Right renal pelvis (tissue), 4 donors: Measurements from ENCODE around the gene SF3B2. TPM values are rescaled to one million over a fixed set of nuclear protein-coding genes. Genes with fewer than 3 reads are reported as not detected.
"Not testable (repeated sequence)": the region's sequence is repeated elsewhere in the genome, so short reads cannot be mapped to it uniquely, and the experiment has no call there.

Source experiments
- DNase-seq, 4 donors: peaks; one replicate each; pipeline ENCODE4 v3.0.0-alpha.2; 2013; ENCODE audit warnings: low read depth in 4 of 4, low spot score in 3 of 4, missing footprints in 1 of 4
- polyA plus RNA-seq, 4 donors: library from polyadenylated mRNA; unstranded; fragments of 120-200 nt; gene quantifications; one replicate each; pipeline ENCODE4 v1.2.1, GENCODE V29; 2013; ENCODE audit not compliant: insufficient read length in 4 of 4

SF3B2 gene
- 100 to 1,000 TPM; 227 to 235 (median 230) TPM for polyA plus RNA-seq

GRCh38 chr11:66051766-66052663 is at the start of gene SF3B2:
TSS of gene SF3B2 (plus strand) at chr11:66052364. CDS start at chr11:66052385, 21 bp downstream.
- peak; percentile 91 to 97 (median 95) for DNase-seq

GRCh38 chr11:66002648-66003225 is 49.4 kb upstream of the SF3B2 start:
- DNase-seq = no peak

GRCh38 chr11:66003291-66003690 is 48.9 kb upstream of the SF3B2 start:
- DNase-seq = no peak

DNA sequence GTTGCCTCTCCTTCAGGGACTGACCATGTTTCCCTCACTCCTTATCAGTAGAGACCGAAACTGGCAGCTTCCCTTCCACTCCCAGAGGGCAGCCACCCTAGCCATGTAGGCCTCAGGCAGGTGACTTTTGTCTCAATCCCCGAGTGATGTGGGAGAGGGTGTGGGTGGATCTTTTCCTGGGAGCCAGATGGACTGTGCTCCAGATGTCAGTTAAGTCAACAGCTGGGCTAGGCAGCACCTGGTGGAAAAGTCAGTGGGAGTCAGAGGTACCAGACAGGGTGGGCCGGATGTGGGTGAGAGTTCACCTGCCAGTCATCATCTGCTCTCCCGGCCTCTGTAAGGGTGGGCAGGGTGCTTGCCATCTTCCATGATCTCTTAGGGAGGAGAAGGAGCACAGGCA is 48.0 kb upstream of the SF3B2 start:
- no peak for DNase-seq

DNA sequence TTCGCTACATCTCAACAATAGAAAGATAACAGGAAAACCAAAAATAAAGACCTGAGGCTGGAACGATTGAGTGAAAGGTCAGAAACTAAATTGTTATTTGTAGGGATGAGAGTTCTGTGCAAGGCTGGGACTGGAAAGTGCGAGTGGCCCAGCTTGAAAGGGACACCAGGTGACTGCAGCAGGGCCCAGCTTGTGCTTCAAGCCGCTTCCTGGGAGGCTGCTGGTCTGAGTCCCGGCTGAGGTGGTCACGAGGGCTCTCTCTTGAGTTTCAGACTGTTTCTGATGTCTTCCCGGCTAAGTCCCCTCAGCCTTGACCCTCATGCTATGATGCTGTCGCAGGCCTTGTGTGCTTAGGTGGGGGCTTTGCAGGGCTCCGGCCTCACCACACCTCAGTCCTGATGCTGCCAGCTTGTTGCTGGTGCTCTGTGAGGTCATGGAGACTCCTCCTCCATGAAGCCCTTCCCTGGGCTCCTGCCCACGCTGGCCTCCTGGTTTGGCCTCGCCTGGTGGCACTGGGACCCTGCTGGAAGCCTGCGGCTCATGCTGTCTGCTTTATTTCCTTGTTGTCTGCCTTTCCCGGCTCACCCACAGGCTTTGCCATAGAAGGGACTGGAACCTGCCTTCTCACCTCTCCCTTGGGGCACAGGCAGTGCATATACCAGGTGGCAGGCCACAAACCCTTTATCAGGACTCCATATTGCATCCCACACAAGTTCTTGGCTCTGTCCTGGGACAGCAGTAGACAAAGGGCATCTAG is 45.9 kb upstream of the SF3B2 start:
- DNase-seq = no peak

- DNase-seq = no peak
Measured at GRCh38 chr11:66006891-66007176, 45.3 kb upstream of the SF3B2 start.

DNA sequence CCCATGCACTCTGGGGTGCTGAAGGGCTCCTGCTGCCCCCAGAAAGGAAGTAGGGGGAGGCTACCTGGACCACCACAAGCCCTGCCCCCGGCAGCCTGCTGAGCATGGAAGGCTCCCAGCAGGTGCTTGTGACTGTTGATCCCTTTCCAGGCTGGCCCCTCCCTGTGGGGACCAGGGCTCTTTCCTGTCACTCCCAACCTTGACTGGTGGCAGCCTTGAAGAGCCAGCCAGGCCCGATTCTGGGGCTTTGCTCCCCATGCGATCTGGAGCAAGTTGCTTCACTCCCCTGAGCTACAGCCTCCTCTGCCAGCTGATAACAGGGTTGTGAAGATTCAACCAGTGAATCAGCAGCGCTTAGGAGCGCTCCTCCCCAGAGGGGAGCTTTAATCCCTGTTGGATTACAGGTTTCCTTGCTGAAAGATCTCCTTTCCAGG is 44.9 kb upstream of the SF3B2 start:
- no peak for DNase-seq

GRCh38 chr11:66008095-66008467 is 44.1 kb upstream of the SF3B2 start:
- no peak for DNase-seq

- no peak for DNase-seq
Measured at GRCh38 chr11:66008468-66009101, 43.6 kb upstream of the SF3B2 start.

- DNase-seq = not testable (repeated sequence)
Measured at GRCh38 chr11:66010036-66010435, 42.1 kb upstream of the SF3B2 start.

GRCh38 chr11:66011239-66011784 is 40.9 kb upstream of the SF3B2 start:
- DNase-seq = peak in 1 of 4 donors; percentile 8

- DNase-seq = no peak
Measured at GRCh38 chr11:66011785-66012303, 40.3 kb upstream of the SF3B2 start, which contains the start of gene CST6. TSS of gene CST6 (plus strand) at chr11:66012008. CDS start at chr11:66012045, 37 bp downstream.

GRCh38 chr11:66012371-66012945 is 39.7 kb upstream of the SF3B2 start:
- DNase-seq = no peak

GRCh38 chr11:66012946-66013761 is 39.0 kb upstream of the SF3B2 start:
- no peak for DNase-seq

DNA sequence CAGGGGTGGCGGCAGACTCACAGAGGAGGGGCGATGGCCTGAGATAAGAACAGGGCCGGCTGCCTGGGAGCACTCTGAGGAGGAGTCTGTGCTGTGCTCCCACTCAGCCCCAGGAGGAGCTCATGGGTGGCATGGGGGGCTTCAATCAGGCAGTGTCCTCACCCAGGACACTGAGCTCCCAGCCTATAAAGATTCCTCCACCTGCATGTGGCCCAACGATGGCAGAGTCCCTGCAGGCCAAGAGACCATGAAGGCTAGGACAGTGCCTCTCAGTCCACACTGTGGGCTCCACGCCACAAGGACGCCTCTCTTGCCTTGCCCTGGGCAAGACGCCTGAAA is 38.4 kb upstream of the SF3B2 start:
- DNase-seq = no peak

GRCh38 chr11:66014804-66015453 is 37.2 kb upstream of the SF3B2 start:
- no peak for DNase-seq

GRCh38 chr11:66015454-66015881 is 36.7 kb upstream of the SF3B2 start:
- no peak for DNase-seq

DNA sequence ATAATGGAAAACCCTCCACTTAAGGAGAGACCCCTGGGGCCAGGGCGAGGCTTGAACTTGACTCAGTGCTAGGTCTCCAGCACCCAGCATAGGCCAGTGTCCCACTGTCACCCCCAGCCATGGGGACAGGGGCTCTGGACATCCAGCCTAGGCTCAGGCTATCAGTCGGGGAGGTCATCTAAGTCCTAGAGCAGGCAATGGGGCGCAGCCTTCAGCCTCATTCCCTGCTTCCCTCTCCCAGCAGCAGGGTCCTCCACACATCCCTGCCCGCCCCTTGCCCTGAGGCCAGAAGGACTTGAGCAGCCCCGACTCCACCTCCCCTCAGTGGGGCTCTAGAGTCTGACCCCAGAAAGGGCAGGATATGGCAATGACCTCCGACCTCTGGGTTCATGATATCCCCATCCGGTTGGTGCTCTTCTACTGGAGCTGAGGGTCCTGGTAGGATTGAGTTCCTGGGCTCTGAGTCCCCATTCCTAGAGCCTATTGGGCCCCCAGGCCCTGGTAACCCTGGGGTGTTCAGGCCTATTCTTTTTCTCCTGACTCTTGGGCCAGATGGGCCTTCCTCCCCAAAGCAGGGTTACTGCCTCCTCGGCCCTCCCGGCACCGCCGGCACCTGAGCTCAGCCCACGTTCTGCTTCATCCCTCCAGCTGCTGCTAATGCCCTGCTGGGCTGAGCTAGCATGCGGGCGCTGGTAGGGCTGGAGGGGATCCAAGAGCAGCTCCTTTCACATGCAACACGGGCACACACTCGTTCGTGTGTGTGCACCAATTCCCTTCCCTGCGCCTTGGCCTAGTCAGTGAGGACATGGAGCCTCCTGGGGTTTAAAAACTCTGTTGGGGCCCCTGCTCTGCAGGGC is 36.0 kb upstream of the SF3B2 start:
- no peak for DNase-seq
